SK-N-SH (cell line): Measurements from ENCODE around the gene IGFBP3. TPM values are rescaled to one million over a fixed set of nuclear protein-coding genes. Genes with fewer than 3 reads are reported as not detected.

ENCODE experiments used
- CTCF ChIA-PET: fragments of 300-600, 350-600 bp; formaldehyde crosslinking; extraction: SDS; loops from one replicate; lab custom pipeline; 2021; lab: Yijun Ruan, JAX
- POLR2A ChIA-PET: fragments of 350-600 bp; sonication (Branson Sonifier 250); formaldehyde crosslinking; extraction: SDS; loops from one replicate; lab custom pipeline; 2020; ENCODE audit warnings: antibody characterized with exemption, inconsistent platforms; lab: Yijun Ruan, JAX
- DNase-seq: peaks from one replicate; pipeline ENCODE4 v3.0.0; 2012
- H2AFZ ChIP-seq: fragments of 200-600 bp; sonication (generic); 2 replicates; pipeline ENCODE4 v1.8.1; 2016; ENCODE audit warnings: antibody characterized with exemption, mild to moderate bottlenecking, low read depth
- H3F3A ChIP-seq: fragments of 200-600 bp; sonication (generic); replicated peaks from 2 replicates; pipeline ENCODE3; 2016; ENCODE audit warnings: antibody characterized with exemption, mild to moderate bottlenecking; ENCODE audit not compliant: insufficient read depth
- H3K27ac ChIP-seq, 2 experiments: fragments of 200-500 bp in 1 of 2; fragments of 200-600 bp in 1 of 2; sonication (Bioruptor generic) in 1 of 2; sonication (generic), shearing (Covaris generic) in 1 of 2; 2 replicates each; pipeline versions ENCODE4 v1.5.1 to v1.6.1; 2014 to 2016; ENCODE audit warnings: low read depth in 2 of 2, inconsistent platforms in 1 of 2, low read length in 1 of 2, mild to moderate bottlenecking in 1 of 2, mixed read lengths in 1 of 2
- H3K27me3 ChIP-seq: fragments of 200-600 bp; sonication (generic), shearing (Covaris generic); 2 replicates; pipeline ENCODE4 v1.6.1; 2016; ENCODE audit warnings: mixed run types; ENCODE audit not compliant: insufficient read depth
- H3K36me3 ChIP-seq, 2 experiments: fragments of 200-500 bp in 1 of 2; fragments of 200-600 bp in 1 of 2; sonication (Bioruptor generic) in 1 of 2; sonication (generic) in 1 of 2; replicated peaks in 1 of 2; 2 replicates each; pipeline versions ENCODE3 to v1.5.1; 2014 to 2016; ENCODE audit warnings: low read length in 1 of 2, mild to moderate bottlenecking in 1 of 2; ENCODE audit not compliant: insufficient read depth in 2 of 2, control insufficient read depth in 1 of 2
- H3K4me1 ChIP-seq, 2 experiments: fragments of 200-500 bp in 1 of 2; fragments of 200-600 bp in 1 of 2; sonication (Bioruptor generic) in 1 of 2; sonication (generic), shearing (Covaris generic) in 1 of 2; 2 replicates each; pipeline versions ENCODE4 v1.5.1 to v1.6.1; 2014 to 2016; ENCODE audit warnings: low read depth in 1 of 2, low read length in 1 of 2, mixed run types in 1 of 2; ENCODE audit not compliant: insufficient read depth in 2 of 2, control insufficient read depth in 1 of 2
- H3K4me2 ChIP-seq: fragments of 200-600 bp; sonication (generic), shearing (Covaris generic); 2 replicates; pipeline ENCODE4 v1.6.1; 2017; ENCODE audit warnings: mixed run types
- H3K4me3 ChIP-seq, 2 experiments: fragments of 200-500 bp in 1 of 2; fragments of 200-600 bp in 1 of 2; sonication (Bioruptor generic) in 1 of 2; sonication (generic), shearing (Covaris generic) in 1 of 2; 2 replicates each; pipeline versions ENCODE4 v1.5.1 to v1.8.1; 2014 to 2016; ENCODE audit warnings: low read depth in 2 of 2, inconsistent platforms in 1 of 2, low read length in 1 of 2, mild to moderate bottlenecking in 1 of 2, mixed read lengths in 1 of 2, moderate library complexity in 1 of 2
- H3K79me2 ChIP-seq: fragments of 200-600 bp; sonication (generic); 2 replicates; pipeline ENCODE4 v1.8.1; 2017; ENCODE audit warnings: mild to moderate bottlenecking; ENCODE audit not compliant: insufficient read depth
- H3K9ac ChIP-seq: fragments of 200-600 bp; sonication (generic); 2 replicates; pipeline ENCODE4 v1.6.1; 2017; ENCODE audit warnings: mixed run types
- H3K9me2 ChIP-seq: fragments of 200-600 bp; sonication (generic); 2 replicates; pipeline ENCODE4 v1.6.1; 2017; ENCODE audit warnings: mixed run types
- H3K9me3 ChIP-seq: fragments of 200-600 bp; sonication (generic); 2 replicates; pipeline ENCODE4 v1.6.1; 2017; ENCODE audit warnings: mixed run types, mild to moderate bottlenecking, moderate library complexity
- H4K20me1 ChIP-seq: fragments of 200-600 bp; sonication (generic); 2 replicates; pipeline ENCODE4 v1.6.1; 2017; ENCODE audit warnings: mild to moderate bottlenecking, mixed run types; ENCODE audit not compliant: insufficient read depth
- CHD2 ChIP-seq: fragments of 150-350 bp; IDR thresholded peaks from 2 replicates; pipeline ENCODE4 v1.6.1; 2018; ENCODE audit warnings: low read length; ENCODE audit not compliant: partially characterized antibody
- EP300 ChIP-seq, 2 experiments: IDR thresholded peaks; 2 replicates each; pipeline versions ENCODE4 v1.4.0 to v1.6.1; 2012; ENCODE audit warnings: borderline replicate concordance in 1 of 2, low read depth in 1 of 2, low read length in 1 of 2
- FOXM1 ChIP-seq: IDR thresholded peaks from 2 replicates; pipeline ENCODE4 v1.4.0; 2012; ENCODE audit warnings: low read depth, mild to moderate bottlenecking
- GABPA ChIP-seq: IDR thresholded peaks from 2 replicates; pipeline ENCODE4 v1.4.0; 2012; ENCODE audit warnings: low read depth, mild to moderate bottlenecking
- GATA2 ChIP-seq: sonication (generic); formaldehyde crosslinking; IDR thresholded peaks from 2 replicates; pipeline ENCODE4 v1.5.0; 2020; ENCODE audit warnings: mild to moderate bottlenecking, missing genetic modification reagents
- JUND ChIP-seq: IDR thresholded peaks from 2 replicates; pipeline ENCODE4 v1.4.0; 2012
- NFIC ChIP-seq: IDR thresholded peaks from 2 replicates; pipeline ENCODE4 v1.4.0; 2012; ENCODE audit warnings: borderline replicate concordance
- NRF1 ChIP-seq: IDR thresholded peaks from 2 replicates; pipeline ENCODE4 v1.6.1; 2012; ENCODE audit warnings: low read depth, mild to moderate bottlenecking, low read length
- POLR2AphosphoS5 ChIP-seq: IDR thresholded peaks from 2 replicates; pipeline ENCODE4 v1.6.1; 2012; ENCODE audit warnings: low read depth, low read length
- RAD21 ChIP-seq: IDR thresholded peaks from 2 replicates; pipeline ENCODE4 v1.6.1; 2012; ENCODE audit warnings: mild to moderate bottlenecking, low read length
- RCOR1 ChIP-seq: fragments of 150-350 bp; IDR thresholded peaks from 2 replicates; pipeline ENCODE4 v1.6.1; 2017; ENCODE audit warnings: antibody characterized with exemption, low read length
- RXRA ChIP-seq: IDR thresholded peaks from 2 replicates; pipeline ENCODE4 v1.4.0; 2012; ENCODE audit warnings: low read depth, mild to moderate bottlenecking, borderline replicate concordance
- SIN3A ChIP-seq: IDR thresholded peaks from 2 replicates; pipeline ENCODE4 v1.6.1; 2012; ENCODE audit warnings: low read depth, mild to moderate bottlenecking, low read length, moderate library complexity, borderline replicate concordance
- TCF12 ChIP-seq: IDR thresholded peaks from 2 replicates; pipeline ENCODE4 v1.4.0; 2012
- YY1 ChIP-seq: IDR thresholded peaks from 2 replicates; pipeline ENCODE4 v1.4.0; 2012; ENCODE audit warnings: low read depth, mild to moderate bottlenecking
- WGBS: methylation state at CpG from one replicate; pipeline ENCODE4 v1.1.6; 2017; ENCODE audit warnings: low lambda C conversion rate; 5-methylcytosine and 5-hydroxymethylcytosine counted together
- polyA plus RNA-seq, 3 experiments: library from polyadenylated mRNA; depleted of rRNA; stranded (reverse); fragments of >200 nt; gene quantifications; 2 replicates each; pipeline ENCODE4 v1.2.3, GENCODE V29; 2012
- TF ChIP-seq, protein P1 (sequence below): fragments of 150-350 bp; IDR thresholded peaks from 2 replicates; pipeline ENCODE4 v1.6.1; 2016; ENCODE audit warnings: mild to moderate bottlenecking, low read depth, low read length
- TF ChIP-seq, protein P2 (sequence below): fragments of 200-600 bp; sonication (generic); IDR thresholded peaks from 2 replicates; pipeline ENCODE4 v1.6.1; 2017; ENCODE audit warnings: antibody characterized with exemption, mild to moderate bottlenecking, moderate library complexity
- TF ChIP-seq, protein P3 (sequence below): fragments of 150-350 bp; IDR thresholded peaks from 2 replicates; pipeline ENCODE4 v1.6.1; 2017; ENCODE audit warnings: antibody characterized with exemption, low read length, low read depth, borderline replicate concordance

The IGFBP3 gene
- polyA plus RNA-seq, 1 of the 3 experiments (the other 2 are of a cell fraction) = 51.2 TPM

DNA sequence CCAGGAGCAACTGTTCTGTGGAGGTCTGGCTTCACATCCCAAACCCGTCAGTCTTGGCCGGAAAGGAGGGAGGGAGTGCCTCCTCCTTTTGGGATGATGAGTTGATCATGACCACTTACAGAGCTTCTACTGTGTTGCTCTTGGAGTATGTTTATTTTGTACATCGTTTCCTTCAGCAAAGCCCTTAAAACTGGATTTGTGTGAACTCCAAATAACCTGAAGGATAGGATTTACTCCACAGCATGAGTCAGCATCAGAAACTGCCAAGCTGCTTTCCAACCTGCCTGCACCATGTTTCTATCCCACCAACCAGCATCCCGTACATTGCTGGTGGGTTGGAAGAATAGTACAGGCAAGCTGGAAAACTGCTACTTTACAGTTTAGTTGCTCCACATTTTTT lies 51.6 kb downstream of the IGFBP3 start (continued):
- TF ChIP-seq, protein P1, sequence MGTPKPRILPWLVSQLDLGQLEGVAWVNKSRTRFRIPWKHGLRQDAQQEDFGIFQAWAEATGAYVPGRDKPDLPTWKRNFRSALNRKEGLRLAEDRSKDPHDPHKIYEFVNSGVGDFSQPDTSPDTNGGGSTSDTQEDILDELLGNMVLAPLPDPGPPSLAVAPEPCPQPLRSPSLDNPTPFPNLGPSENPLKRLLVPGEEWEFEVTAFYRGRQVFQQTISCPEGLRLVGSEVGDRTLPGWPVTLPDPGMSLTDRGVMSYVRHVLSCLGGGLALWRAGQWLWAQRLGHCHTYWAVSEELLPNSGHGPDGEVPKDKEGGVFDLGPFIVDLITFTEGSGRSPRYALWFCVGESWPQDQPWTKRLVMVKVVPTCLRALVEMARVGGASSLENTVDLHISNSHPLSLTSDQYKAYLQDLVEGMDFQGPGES = no peak
- TF ChIP-seq SIN3A (no peak), FOXM1 (no peak), JUND (no peak), GABPA (no peak), YY1 (no peak), RXRA (no peak), TCF12 (no peak)
- TF ChIP-seq, all 33 proteins: peak for 0

DNA sequence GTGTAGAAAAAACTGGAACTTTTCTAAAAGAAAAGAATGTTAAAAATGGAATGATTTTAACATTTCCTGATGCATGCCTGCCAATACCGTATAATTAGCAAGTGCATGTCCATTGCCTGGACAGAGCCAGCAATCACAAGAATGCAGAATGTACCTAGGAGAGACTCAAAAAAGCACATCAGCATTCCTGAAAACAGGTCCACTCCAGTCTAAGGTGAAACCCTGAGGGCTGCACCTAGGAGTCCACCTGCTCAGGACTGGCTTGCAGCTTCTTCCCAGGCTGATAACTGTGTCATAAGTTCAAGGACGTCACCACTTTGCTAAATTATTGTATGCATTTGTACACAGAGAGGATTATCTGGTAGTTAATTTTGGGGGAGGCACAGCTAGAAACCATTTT lies 53.6 kb downstream of the IGFBP3 start:
- Histone ChIP-seq H4K20me1 (no peaks in the 10 kb centered on the region), H3K27me3 (peaks cover 4% of the 10 kb centered on the region), H2AFZ (no peak overlapping the region), H3K4me3 (no peak overlapping the region), H3K36me3 (no peaks in the 10 kb centered on the region), H3K4me2 (no peak overlapping the region), H3K9me2 (no peaks in the 10 kb centered on the region), H3K4me1 (no peaks in the 10 kb centered on the region; a peak in 1 of 4 replicates), H3F3A (peaks cover 5% of the 10 kb centered on the region), H3K9ac (no peak overlapping the region)
- WGBS = 51% methylated on average over 2 of the region's 2 CpGs
- DNase-seq = no peak
- CTCF ChIA-PET = no interaction called here
- no peak for TF ChIP-seq RCOR1
- TF ChIP-seq GATA2 (CRISPR knock-in tag) = no peak
- TF ChIP-seq YY1 = no peak
- no peak for TF ChIP-seq POLR2AphosphoS5
- TF ChIP-seq NFIC = no peak
- TF ChIP-seq EP300 (IDR thresholded peaks at IDR 0.05; ENCODE audit: borderline replicate concordance in 1 of 2, low read depth in 1 of 2, low read length in 1 of 2) = no peak
- no peak for TF ChIP-seq NRF1
- no peak for TF ChIP-seq JUND
- TF ChIP-seq, all 33 proteins: peak for 0
- Histone ChIP-seq H3K9me3 (no peaks in the 10 kb centered on the region), H3K27ac (no peak overlapping the region), H3K79me2 (no peaks in the 10 kb centered on the region)
- POLR2A ChIA-PET = no interaction called here

DNA sequence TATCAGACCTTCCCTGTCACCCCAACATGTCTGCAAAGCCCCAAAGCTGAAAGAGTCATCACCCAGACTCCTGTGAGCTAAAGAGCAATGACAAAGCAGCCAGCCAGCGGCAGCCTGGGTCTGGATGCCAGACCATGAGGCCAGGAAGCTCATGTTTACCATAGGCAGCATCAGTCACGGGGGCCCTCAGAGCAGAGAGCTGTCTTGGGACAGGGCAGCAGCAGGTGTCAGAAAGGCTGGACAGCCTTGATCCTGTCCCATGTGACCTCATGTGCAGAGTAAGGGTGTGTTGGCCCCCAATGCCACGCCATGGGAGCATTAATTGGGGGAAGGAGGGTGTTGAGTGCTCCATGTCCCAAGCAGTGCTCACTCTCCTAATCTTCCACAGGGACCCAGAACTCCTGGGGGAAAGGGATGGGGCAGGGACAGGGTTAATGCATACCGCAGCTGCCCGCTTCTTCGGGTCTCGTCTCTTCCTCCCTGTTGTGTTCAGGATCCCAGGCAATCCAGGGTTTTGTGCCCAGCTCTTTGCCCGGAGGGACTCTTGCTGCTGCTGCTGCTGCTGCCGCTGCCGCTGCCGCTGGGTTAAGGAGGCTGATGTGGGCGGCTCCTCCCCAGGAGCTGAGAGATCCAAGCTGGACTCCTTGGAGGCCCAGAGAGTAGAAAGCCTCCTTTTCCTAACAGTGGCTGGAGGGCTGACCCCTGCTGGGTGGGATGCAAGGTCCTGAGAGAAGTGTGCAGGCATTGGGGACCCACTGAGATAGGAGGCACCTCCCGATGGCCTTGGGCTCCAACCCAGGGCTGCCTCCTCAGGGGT lies 55.3 kb downstream of the IGFBP3 start:
- WGBS = 68% methylated on average over 13 of the region's 13 CpGs
- POLR2A ChIA-PET = no interaction called here
- Histone ChIP-seq H3K4me1 (no peaks in the 10 kb centered on the region; a peak in 1 of 4 replicates), H3K4me2 (no peak overlapping the region), H3K27ac (no peak overlapping the region), H3F3A (no peaks in the 10 kb centered on the region), H3K36me3 (no peaks in the 10 kb centered on the region), H3K4me3 (no peak overlapping the region), H3K9ac (no peak overlapping the region), H2AFZ (no peak overlapping the region), H4K20me1 (no peaks in the 10 kb centered on the region), H3K9me2 (no peaks in the 10 kb centered on the region), H3K79me2 (no peaks in the 10 kb centered on the region), H3K9me3 (no peaks in the 10 kb centered on the region), H3K27me3 (peaks cover 16% of the 10 kb centered on the region)
- CTCF ChIA-PET = interaction anchor here (1.1 to 3.2 kb wide), 3 partner anchors 8 to 57 kb away, joined by 3 to 17 read pairs (median 3); no protein-coding TSS in a partner anchor
- DNase-seq = no peak
- TF ChIP-seq, protein P2, sequence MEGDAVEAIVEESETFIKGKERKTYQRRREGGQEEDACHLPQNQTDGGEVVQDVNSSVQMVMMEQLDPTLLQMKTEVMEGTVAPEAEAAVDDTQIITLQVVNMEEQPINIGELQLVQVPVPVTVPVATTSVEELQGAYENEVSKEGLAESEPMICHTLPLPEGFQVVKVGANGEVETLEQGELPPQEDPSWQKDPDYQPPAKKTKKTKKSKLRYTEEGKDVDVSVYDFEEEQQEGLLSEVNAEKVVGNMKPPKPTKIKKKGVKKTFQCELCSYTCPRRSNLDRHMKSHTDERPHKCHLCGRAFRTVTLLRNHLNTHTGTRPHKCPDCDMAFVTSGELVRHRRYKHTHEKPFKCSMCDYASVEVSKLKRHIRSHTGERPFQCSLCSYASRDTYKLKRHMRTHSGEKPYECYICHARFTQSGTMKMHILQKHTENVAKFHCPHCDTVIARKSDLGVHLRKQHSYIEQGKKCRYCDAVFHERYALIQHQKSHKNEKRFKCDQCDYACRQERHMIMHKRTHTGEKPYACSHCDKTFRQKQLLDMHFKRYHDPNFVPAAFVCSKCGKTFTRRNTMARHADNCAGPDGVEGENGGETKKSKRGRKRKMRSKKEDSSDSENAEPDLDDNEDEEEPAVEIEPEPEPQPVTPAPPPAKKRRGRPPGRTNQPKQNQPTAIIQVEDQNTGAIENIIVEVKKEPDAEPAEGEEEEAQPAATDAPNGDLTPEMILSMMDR = no peak
- TF ChIP-seq CHD2 (no peak), RXRA (no peak), RAD21 (no peak), GABPA (no peak), JUND (no peak)
- TF ChIP-seq, protein P3, sequence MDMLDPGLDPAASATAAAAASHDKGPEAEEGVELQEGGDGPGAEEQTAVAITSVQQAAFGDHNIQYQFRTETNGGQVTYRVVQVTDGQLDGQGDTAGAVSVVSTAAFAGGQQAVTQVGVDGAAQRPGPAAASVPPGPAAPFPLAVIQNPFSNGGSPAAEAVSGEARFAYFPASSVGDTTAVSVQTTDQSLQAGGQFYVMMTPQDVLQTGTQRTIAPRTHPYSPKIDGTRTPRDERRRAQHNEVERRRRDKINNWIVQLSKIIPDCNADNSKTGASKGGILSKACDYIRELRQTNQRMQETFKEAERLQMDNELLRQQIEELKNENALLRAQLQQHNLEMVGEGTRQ = no peak
